ENCODE data around the gene TTC7B. TPM values are rescaled to one million over a fixed set of nuclear protein-coding genes. Genes with fewer than 3 reads are reported as not detected.

The TTC7B gene
- total and polyA plus RNA-seq, 7 donors, result 5.5 to 70.9 (median 46.8) TPM

GRCh38 chr14:90831821-90832220 is 15.6 kb upstream of the TTC7B start:
- peak; percentile 41 for DNase-seq
- H3K27ac ChIP-seq, result no peak overlapping the region
- H3K4me3 ChIP-seq, result no peak overlapping the region
- 95 to 96% methylated on average over 10 of the region's 10 CpGs for WGBS, 2 donors
- H3K36me3 ChIP-seq, result no peaks in the 10 kb centered on the region
- H3K4me1 ChIP-seq, result peaks cover 0 to 16% (median 8%) of the 10 kb centered on the region in 4 donors
- no peak for TF ChIP-seq CTCF (IDR thresholded peaks at IDR 0.05)
- TF ChIP-seq POLR2AphosphoS5 (IDR thresholded peaks at IDR 0.05), result no peak
- TF ChIP-seq POLR2A (IDR thresholded peaks at IDR 0.05), result no peak
- no peak for TF ChIP-seq EP300 (IDR thresholded peaks at IDR 0.05)
- H3K27me3 ChIP-seq, result no peaks in the 10 kb centered on the region
- no peaks in the 10 kb centered on the region for H3K9me3 ChIP-seq
- intact Hi-C loops (cut with DNase I), result no loop called here

- Histone ChIP-seq H3K4me3 (no peak overlapping the region), H3K27ac (no peak overlapping the region), H3K27me3 (no peaks in the 10 kb centered on the region), H3K4me1 (peaks cover 0 to 16% (median 8%) of the 10 kb centered on the region in 4 donors), H3K9me3 (no peaks in the 10 kb centered on the region), H3K36me3 (no peaks in the 10 kb centered on the region)
- 91 to 95% methylated on average over 26 of the region's 26 CpGs for WGBS, 2 donors
- TF ChIP-seq POLR2A (IDR thresholded peaks at IDR 0.05), result no peak
- no peak for TF ChIP-seq CTCF (IDR thresholded peaks at IDR 0.05)
- TF ChIP-seq EP300 (IDR thresholded peaks at IDR 0.05), result no peak
- no peak for TF ChIP-seq POLR2AphosphoS5 (IDR thresholded peaks at IDR 0.05)
- intact Hi-C loops (cut with DNase I), result no loop called here
- DNase-seq, result peak; percentile 58
These were observed 14.9 kb upstream of the TTC7B start for GRCh38 chr14:90830931-90831701.

- Histone ChIP-seq H3K27ac (no peak overlapping the region), H3K9me3 (no peaks in the 10 kb centered on the region), H3K4me1 (peaks cover 0 to 16% (median 8%) of the 10 kb centered on the region in 4 donors), H3K36me3 (no peaks in the 10 kb centered on the region), H3K27me3 (no peaks in the 10 kb centered on the region), H3K4me3 (no peak overlapping the region)
- 94 to 97% methylated on average over 4 of the region's 4 CpGs for WGBS, 2 donors
- intact Hi-C loops (cut with DNase I), result no loop called here
- TF ChIP-seq EP300 (IDR thresholded peaks at IDR 0.05) (no peak), POLR2AphosphoS5 (IDR thresholded peaks at IDR 0.05) (no peak), CTCF (IDR thresholded peaks at IDR 0.05) (no peak), POLR2A (IDR thresholded peaks at IDR 0.05) (no peak)
- DNase-seq, result no peak
These were observed 13.4 kb upstream of the TTC7B start for GRCh38 chr14:90829677-90830076.

GRCh38 chr14:90828642-90829487 is 12.6 kb upstream of the TTC7B start:
- no peak for DNase-seq
- TF ChIP-seq POLR2AphosphoS5 (IDR thresholded peaks at IDR 0.05) (no peak), CTCF (IDR thresholded peaks at IDR 0.05) (no peak), POLR2A (IDR thresholded peaks at IDR 0.05) (no peak), EP300 (IDR thresholded peaks at IDR 0.05) (no peak)
- Histone ChIP-seq H3K27ac (peak overlapping the region; percentile 63 to 83 (median 77)), H3K9me3 (no peaks in the 10 kb centered on the region), H3K4me3 (peak overlapping the region; percentile 23 to 46 (median 40)), H3K4me1 (peaks cover 0 to 16% (median 8%) of the 10 kb centered on the region in 4 donors), H3K27me3 (no peaks in the 10 kb centered on the region), H3K36me3 (no peaks in the 10 kb centered on the region)
- intact Hi-C loops (cut with DNase I), result no loop called here
- 81 to 87% methylated on average over 17 of the region's 17 CpGs for WGBS, 2 donors
